ENCODE data around the gene PJA1.

The PJA1 gene

DNA sequence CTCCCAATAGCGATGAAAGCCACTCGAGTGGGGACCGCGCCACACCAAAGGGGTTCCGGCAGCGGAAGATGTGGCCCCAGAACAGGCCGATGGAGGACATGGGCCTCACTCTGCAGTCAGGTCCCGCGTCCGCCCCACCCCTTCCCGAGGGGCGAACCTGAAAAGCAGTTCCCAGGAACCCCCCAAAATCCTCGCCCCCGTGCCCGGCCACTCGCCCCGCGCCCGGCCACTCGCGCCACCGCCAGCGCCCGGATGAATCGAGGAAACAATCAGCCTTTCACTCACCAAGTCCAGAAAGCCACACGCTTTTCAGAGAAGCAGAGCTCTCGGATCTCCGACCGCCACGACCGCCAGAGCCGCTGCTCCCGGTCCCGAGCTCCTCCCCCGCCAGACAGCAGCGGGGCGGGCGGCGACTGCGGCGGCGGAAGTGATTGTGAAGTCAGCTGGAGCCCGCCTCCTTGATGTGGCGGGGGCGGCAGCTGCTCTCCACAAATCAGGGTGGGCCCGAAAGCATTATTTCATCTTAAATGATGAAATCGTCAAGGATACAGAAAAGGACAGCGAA, at the start of gene PJA1:
Gene PJA1, minus strand, starts transcription at position 367 of the 565 bp plus-strand sequence. CDS start 2,380 bp downstream, outside the sequence.
- peak; percentile 75 for DNase-seq (ENCODE audit: low spot score)

GRCh38 chrX:69214463-69214862, 49.2 kb upstream of the PJA1 start:
- no peak for DNase-seq (ENCODE audit: low spot score)

- DNase-seq (ENCODE audit: low spot score): no peak
Measured at GRCh38 chrX:69211701-69212100, 46.4 kb upstream of the PJA1 start.

DNA sequence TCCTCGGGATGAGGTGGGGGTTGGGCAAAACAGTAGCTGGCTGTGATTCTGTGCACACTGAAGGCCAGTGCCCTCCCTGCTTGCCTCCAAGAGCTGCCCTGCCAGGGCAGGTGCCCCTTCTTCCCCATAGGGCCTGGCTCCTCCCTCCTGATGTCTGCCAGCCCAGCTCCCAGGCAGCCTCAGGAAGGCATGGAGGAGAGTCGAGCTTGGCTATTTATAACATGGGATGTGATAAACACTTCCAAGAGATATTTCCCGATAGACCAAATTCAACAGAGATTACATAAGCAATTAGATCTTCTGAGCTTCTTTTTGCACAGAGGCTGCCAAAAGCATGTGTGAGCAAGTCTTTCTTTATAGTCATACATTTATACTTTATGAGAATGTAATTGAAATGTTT, 45.3 kb upstream of the PJA1 start:
- DNase-seq (ENCODE audit: low spot score): no peak

DNA sequence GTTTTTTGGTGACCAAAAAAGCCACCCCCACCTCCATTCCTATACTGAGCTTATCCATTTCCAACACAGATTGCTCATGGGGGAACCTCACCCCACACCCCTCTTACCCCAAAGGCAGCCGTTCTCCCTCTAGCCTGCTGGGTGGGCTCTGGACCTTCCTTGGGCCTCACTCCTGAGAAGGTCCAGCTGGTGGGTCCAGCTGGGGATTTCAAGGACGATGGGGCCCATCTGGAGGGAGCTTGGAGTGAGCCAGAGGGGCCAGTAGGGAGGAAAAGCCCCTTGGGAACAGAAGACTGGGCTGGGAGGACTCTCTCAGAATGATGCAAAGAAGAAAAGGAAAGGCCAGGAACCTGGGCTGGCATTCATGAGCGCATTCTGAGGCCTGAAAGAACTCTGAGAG, 42.0 kb upstream of the PJA1 start:
- no peak for DNase-seq (ENCODE audit: low spot score)

- DNase-seq (ENCODE audit: low spot score): no peak
Measured at GRCh38 chrX:69203638-69204037, 38.4 kb upstream of the PJA1 start.

DNA sequence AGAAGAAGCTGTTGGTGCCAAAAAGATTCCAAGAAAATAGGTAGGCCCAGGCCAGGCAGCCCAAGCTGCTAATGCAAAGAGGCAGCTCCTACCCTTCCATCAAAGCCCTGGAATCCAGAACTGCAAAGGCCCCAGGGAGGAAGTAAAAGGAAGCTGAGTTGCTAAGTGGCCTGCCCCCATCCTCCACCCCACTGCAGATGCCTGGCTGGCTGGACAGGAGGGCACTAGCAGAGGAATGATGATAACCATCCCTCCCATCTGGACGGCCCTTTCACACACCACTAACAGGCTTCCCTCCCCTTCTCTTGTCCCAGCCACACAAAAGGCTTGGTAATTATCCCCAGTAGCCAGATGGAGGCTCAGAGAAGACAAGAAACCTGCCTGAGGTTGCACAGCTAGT, 32.4 kb upstream of the PJA1 start:
- DNase-seq (ENCODE audit: low spot score): no peak

DNA sequence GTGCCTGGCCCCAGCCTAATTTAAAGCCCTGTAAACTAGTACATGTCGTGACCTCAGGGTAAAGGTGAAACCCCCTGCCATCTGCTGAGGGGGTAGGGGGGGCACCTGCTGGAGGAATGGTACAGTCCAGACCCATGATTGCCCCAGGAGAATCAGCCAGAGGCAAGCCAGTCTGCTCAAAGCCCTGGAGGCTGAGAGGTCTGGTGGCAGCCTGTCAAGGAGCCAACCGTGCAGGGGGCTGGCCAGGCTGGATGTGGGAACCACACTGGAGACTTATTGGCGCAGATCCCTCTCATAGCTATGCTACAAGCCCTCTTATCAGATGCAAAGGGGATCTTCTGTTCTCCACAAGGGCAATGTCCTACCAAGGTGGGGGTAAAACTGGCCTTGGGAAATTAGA, 31.4 kb upstream of the PJA1 start:
- no peak for DNase-seq (ENCODE audit: low spot score)

- no peak for DNase-seq (ENCODE audit: low spot score)
Measured at GRCh38 chrX:69195810-69196209, 30.6 kb upstream of the PJA1 start.

DNA sequence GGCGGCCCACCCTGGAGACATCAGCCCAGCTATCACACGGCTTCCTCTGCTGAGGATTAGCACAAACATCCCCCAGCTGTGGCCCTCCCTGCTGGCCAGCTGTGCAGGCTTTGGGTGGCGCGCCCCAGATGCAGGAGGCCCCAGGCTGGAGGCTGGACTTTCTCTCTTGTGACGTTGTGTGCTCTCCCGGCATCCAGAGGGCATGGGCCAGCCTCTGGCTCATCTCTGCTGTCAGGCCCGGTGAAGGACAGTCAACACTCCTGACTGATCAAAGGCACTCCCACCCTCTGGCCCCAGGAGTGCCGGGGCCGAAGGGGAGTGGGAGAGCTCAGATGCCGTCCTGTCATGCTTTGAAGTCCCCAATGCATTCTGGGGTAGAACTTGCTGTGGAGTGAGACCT, 29.9 kb upstream of the PJA1 start:
- peak; percentile 51 for DNase-seq (ENCODE audit: low spot score)

- DNase-seq (ENCODE audit: low spot score): no peak
Measured at GRCh38 chrX:69192603-69193002, 27.4 kb upstream of the PJA1 start.

DNA sequence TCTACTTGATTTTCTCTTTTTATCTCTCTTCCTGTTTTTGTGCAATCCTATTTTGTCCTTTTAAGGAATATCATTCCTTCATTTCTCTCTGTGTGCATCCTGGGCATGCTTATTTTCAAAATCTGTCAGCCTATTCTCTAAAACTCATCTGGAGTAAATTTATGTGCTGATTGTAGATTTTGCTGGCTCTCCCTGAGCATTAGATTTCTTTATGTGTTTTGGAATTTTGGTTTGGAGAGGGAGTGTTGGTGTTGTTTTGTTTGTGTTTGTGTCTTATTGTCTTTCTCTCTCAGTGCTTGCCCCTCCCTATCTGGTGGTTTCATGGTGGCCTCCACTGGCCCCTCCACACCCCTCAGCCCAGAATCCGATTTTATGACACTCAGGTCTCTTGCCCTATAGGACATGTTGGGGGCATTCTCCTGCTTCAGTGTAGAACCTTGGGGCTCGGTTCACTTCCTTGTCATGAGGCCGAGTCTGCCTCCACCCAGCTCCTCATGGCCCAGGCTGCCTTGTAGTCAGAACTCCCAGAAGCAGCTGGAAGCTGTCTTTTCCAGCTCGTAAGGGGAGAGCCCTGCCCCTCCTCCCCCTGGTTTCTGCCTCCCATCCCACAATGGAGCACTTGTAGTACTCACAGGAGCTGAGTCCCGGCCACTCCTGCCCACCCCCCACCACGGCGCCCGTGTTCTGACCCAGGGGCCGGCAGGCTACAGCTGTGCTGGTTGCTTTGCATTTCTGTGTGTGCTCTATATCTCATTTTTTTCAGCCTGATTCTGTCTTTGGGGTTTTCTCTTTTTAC, 24.5 kb upstream of the PJA1 start:
- no peak for DNase-seq (ENCODE audit: low spot score)

- no peak for DNase-seq (ENCODE audit: low spot score)
Measured at GRCh38 chrX:69186651-69187050, 21.4 kb upstream of the PJA1 start.

DNA sequence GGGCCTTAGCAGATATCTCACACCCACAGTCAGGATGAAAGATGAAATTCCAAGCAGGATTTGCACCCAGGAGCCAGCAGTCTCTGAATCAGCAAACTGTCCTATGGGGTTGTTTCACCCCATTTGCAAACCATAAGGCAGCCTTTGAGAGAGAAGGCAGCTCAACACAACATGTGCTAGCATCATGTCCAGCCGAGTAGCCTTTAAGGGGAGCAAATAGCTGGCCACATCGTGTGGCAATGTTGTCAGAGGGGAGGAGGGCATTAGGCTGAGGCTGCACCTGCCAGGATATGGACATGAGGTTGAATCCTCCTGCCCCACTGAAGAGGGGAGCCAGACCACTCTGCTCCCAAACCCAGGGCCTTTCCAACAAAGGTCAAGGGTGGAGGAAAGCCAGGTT, 20.6 kb upstream of the PJA1 start:
- DNase-seq (ENCODE audit: low spot score): no peak

DNA sequence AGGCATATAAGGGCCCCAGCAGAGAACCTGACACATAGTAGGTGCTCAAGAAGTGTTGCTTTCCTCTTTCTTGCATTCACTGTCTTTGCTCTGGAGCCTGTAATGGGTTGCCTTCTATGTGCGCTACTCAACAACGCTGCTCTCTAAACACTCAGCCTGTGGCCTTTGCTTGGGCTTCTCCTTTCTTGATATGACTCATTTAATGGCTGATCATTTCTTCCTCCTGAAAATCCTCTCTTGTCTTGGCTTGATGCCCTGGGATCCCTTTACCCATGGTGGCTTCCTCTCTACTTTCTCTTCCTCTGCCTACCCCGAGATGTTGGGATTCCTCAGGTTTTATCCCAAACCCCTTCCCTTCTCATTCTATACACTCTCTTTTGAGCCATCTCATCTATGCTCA, 19.9 kb upstream of the PJA1 start:
- DNase-seq (ENCODE audit: low spot score): no peak

GRCh38 chrX:69182818-69183380, 17.6 kb upstream of the PJA1 start:
- no peak for DNase-seq (ENCODE audit: low spot score)

GRCh38 chrX:69179380-69179911, 14.2 kb upstream of the PJA1 start:
- no peak for DNase-seq (ENCODE audit: low spot score)

- DNase-seq (ENCODE audit: low spot score): no peak
Measured at GRCh38 chrX:69178592-69178991, 13.3 kb upstream of the PJA1 start.

GRCh38 chrX:69177511-69178162, 12.4 kb upstream of the PJA1 start:
- no peak for DNase-seq (ENCODE audit: low spot score)

DNA sequence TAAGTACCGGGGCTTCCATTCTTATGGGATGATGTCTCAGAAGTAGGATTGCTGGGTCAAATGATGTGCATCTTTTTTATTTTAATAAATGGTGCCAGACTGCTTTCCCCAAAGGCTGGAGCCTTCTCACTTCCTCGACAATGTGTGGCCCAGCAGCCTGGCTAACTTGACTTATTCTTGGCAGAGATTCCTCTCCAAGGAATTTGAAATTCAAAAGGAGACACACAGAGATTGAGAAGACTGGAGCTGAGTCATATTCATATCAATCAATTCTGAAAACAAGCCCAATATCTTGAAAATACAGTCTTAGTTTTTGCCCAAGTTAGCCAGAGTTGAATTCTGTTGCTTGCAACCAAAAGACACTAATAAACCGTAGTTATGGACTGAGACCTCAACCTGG, 10.8 kb upstream of the PJA1 start:
- DNase-seq (ENCODE audit: low spot score): no peak

DNA sequence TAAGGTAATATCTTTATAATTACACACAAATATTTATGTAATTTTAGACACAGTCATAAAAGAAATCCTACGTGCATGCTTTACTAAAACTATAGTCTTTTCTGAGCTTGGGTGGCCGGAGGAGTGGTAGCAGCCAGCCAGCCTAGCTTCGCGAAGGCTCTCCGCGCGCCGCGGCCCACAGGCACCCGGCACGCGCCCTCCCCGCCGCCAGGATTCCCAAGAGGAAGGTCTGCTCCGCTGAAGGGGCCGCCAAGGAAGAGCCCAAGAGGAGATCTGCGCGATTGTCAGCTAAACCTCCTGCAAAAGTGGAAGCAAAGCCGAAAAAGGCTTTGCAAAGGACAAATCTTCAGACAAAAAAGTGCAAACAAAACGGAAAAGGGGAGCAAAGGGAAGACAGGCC, 8.7 kb upstream of the PJA1 start:
- DNase-seq (ENCODE audit: low spot score): no peak

DNA sequence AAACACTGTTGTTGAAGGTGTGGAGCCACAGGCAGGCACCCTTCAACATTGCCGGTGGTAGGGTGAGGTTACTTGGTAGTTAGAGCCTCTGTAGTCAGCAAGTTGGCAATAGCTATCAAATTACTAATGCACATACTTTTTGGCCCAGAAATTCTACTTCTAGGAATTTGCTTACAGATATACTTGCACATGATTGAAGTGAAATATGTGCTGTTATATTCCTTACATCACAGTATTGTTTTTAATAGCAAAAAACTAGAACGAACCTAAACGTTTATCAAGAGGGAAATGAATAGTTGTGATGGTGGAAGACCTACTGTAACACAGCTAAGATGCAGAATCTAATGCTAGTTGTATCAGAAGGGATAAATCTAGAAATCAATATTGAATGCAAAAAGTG, 7.7 kb upstream of the PJA1 start:
- no peak for DNase-seq (ENCODE audit: low spot score)

GRCh38 chrX:69170319-69170718, 5.1 kb upstream of the PJA1 start:
- DNase-seq (ENCODE audit: low spot score): no peak

Data from ecto neural progenitor cell (in vitro differentiated cells).